Fibroblast of lung (primary cell): Measurements from ENCODE around the gene EDA.

ENCODE experiments used
- CTCF ChIP-seq, 2 donors: IDR thresholded peaks in 1 of 2; conservative IDR thresholded peaks in 1 of 2; 1 replicate in 1 of 2; 2 replicates in 1 of 2; pipeline ENCODE4 v1.5.1; 2011 to 2012; ENCODE audit warnings: low read length in 2 of 2, control low read depth in 1 of 2, inconsistent platforms in 1 of 2, low read depth in 1 of 2, mild to moderate bottlenecking in 1 of 2
- EZH2 ChIP-seq: IDR thresholded peaks from 2 replicates; pipeline ENCODE4 v1.5.1; 2012; ENCODE audit warnings: low read length, control low read depth, mild to moderate bottlenecking; ENCODE audit errors: missing control alignments

- no peak for TF ChIP-seq CTCF (conservative IDR thresholded peaks at IDR 0.05 in 1 of 2, IDR thresholded peaks at IDR 0.05 in 1 of 2; ENCODE audit: low read depth in 1 of 2, low read length in 2 of 2)
- no peak for TF ChIP-seq EZH2
Measured at GRCh38 chrX:69568828-69569227, 47.1 kb upstream of the EDA start.
